GM21717 (cell line): ENCODE data around the gene E2F1.

Experiments used
- ATAC-seq: cut with Tn5 transposase; IDR thresholded peaks from one replicate; pipeline ENCODE4 v1.9.1; 2021; ENCODE audit warnings: mild to moderate bottlenecking, moderate library complexity; ENCODE audit not compliant: unreplicated experiment

The E2F1 gene

GRCh38 chr20:33673114-33673409 is 13.1 kb downstream of the E2F1 start:
- no peak for ATAC-seq

- no peak for ATAC-seq
These were observed 13.6 kb downstream of the E2F1 start for GRCh38 chr20:33672426-33673113.

GRCh38 chr20:33671573-33672288 is 14.5 kb downstream of the E2F1 start:
- no peak for ATAC-seq

DNA sequence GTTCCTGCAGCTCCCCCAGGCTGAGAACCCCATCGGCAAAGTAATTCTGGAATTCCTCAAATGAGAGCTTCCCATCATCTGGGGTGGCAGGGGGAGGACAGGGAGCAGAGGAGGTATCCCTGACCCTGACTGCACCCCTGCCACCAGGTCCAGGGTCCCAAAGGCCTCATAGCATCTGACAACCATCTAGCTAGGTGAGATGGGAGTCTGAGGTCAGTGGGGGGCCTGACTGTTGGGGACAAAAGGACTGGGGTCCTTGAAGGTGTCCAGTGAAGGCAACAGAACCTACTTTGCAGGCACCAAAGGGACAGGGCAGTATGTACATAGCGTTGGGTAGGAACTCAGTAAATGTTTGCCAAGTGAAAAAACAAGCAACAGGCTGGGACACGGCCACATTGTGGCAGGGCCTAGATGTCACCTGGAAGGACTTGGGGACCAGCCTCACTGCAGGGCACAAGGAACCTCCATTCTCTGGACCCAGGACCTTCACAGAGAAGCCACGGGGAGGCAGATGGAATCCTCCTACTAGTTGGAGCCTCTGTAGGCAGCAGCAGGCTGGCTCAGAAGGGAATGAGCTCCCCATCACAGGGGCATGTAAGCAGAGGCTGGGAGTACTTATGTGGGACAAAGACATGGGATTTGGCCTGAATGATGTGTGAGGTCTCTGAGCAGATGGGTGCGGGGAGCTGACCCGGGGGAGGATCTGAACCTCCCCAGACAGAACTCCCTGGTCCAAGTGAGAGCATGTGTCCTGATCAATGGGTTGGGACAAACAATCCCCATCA is 15.3 kb downstream of the E2F1 start:
- no peak for ATAC-seq

GRCh38 chr20:33669873-33670640 is 16.1 kb downstream of the E2F1 start:
- ATAC-seq = no peak

DNA sequence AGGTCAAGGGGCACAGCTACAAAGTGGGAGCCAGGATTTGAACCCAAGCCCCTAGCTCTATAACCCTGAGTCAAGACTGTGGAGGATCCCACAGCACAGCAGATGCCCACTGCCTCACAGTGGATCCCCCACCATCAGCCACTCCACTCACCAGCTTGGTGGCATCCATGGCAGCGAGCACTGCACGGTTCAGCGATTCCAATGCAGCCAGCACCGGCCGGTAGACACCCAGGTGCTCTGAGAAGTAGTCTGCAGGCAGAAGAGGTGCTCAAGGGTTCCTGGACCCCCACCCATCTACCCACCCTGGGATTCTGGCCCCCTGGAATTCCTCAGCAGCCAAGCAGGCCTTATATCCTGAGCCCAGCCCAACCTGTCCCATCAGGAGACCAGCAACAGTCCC is 17.0 kb downstream of the E2F1 start:
- no peak for ATAC-seq

- no peak for ATAC-seq
These were observed 17.6 kb downstream of the E2F1 start for GRCh38 chr20:33668466-33669155.

GRCh38 chr20:33667676-33668465 is 18.3 kb downstream of the E2F1 start:
- ATAC-seq = no peak

DNA sequence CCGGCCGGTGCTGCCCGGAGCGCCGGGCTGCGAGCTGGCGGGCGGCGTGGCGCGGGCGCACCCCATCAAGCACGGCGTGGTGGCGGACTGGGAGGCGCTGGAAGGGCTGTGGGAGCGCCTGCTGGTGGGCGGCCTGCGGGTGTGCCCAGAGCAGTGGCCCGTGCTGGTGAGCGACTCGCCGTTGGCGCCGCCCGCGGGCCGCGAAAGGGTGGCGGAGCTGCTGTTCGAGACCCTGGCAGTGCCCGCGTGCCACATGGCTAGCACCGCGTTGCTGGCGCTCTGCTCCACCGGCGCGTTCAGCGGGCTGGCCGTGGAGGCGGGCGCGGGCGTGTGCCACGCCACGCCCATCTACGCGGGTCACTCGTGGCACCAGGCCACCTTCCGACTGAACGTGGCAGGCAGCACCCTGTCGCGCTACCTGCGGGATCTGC is 18.9 kb downstream of the E2F1 start:
- ATAC-seq = no peak

DNA sequence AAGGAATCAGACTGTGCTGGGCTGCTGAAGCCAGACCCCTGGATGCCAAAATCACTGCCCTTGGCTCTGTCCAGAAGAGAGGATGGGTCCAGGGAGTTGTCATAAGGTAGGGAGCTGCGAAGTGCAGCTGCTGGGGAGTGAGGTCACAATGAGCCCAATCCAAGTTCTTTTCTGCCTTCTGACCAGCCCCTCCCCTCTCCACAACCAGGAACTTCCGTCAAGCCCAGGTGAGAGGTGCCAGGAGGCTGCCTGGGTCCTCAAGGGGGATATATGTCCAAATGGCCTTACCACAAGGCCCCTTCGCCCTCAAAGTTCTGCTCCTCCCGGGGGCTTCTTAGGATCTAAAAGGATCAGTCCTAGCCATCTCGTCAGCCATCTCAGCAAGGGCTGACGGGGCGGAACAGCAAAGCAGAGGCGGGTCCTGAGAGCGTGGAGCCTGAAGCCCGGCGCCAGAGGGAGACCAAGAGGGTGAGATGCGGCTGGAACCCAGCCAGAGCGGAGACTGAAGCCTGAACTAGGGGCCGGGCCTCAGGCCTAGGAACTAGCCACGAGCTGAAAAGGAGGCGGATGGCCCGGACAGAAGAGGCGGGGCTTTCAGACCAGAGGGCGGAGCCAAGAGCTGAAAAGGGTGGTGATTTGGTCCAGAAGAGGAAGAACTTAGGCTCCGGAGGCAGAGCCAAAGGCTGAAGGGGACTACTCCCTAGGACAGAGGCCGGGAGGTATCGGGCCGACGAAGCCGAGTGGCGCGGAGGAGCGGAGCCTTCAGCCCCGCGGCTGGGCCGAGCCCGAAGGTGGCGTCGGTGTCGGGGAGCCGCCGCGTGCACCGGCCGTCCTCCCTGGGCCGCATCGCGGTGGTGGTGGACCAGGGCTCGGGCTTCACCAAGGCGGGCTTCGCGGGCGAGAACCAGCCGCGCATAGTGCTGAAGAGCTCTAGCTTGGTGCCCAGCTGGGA is 19.6 kb downstream of the E2F1 start, which contains the start of gene ACTL10:
TSS of gene ACTL10 (plus strand) at position 651 of the 952 bp plus-strand sequence. CDS start 555 bp downstream, outside the sequence.
- ATAC-seq = peak; percentile 36

GRCh38 chr20:33664762-33665144 is 21.4 kb downstream of the E2F1 start:
- no peak for ATAC-seq

DNA sequence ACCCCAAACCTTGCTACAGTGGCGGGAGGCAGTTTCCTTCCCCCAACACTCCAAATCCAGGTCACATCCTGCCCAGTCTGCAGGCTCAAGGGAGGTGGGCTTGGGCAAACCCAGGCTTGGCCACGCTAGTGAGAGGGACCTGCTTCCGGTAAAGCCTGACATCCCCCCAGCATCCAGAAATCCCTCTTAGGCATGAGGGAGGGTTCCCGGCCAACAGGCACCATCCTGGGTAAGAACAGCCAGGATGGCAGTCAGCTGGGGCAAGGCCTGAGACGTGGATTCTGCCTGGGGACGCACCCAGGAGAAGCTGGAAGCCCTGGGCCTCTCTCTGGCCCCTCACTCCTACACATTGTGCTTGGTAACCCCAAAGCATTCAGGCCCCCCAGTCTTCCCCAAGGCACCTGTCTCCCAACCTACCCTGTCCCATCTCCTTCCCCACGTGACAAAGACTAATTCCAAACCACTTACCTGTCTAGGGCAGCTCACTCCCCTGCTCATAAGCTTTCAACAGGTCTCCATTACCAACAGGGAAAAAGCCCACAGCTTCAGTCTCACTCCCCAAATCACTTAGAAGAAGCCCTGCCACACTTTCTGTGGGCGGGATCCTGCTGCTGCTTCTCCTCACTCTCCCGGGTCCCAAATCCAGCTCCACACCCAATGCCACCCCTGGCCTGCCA is 22.0 kb downstream of the E2F1 start:
- no peak for ATAC-seq

DNA sequence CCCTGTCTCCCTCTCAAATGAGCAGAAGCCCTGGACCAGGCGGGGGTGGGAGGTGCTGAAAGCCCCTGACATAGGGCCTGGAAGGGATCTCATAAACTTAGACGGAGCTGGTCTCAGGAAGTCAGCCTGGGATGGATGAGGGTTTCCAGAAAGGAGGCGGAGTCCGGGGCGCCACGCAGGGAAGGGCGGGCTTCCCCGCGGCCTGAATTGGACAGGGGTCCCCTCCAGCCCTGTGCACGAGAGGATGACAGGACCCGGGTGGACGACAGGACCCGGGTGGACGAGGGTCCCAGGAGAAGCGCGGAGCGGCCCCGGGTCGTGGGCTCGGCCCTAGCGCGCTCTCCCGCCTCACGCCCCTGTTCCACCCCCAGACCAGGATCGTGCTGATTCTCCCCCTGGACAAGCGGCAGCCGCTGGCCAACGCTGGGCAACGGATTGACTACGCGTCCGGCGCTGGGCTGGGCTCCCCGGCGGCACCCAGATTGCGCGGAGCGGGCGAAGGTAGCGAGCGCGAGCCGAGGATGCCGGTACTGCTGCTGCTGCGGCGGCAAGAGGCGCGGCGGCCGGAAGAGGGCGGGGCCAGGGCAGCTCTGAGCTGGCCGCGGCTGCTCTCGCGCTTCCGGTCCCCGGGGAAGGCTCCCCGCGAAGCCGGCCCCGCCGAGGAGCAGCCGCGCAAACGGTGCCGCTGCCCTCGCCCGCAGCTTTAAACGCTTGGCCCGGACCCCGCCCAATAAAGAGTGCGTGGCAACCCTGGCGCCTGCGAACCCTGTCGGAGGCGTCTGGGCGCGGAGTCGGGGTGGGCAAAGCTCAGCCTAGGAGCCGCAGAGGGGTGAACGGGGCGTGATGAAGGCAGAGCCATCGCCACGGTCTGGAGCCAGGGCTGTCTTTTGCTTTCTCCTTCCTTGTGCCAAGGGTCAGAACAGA is 22.8 kb downstream of the E2F1 start:
- peak; percentile 62 for ATAC-seq

DNA sequence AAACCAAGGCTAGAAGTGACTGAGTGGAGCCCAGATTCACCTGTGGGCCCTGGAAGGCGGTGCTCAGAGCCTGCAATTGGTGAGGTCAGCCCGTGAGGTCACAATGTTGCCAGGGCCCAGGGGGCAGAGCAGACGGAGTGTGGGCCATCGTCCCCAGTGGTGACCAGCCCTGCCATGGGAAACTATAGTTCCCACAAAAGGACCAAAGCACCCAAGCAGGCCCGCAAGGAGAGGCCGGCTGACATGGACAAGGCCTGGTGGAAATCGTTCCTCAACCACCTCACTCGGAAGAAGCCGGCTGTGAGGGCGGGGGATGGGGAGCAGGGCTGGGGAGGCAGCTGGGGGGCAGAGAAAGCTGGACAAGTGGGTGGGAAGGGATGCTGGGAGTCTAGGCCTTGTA is 24.0 kb downstream of the E2F1 start, which contains the start of gene C20orf144:
TSS of gene C20orf144 (plus strand) at position 156 of the 400 bp plus-strand sequence. CDS start at position 175, 19 bp downstream.
- ATAC-seq = no peak

GRCh38 chr20:33660685-33661058 is 25.5 kb downstream of the E2F1 start:
- ATAC-seq = no peak

DNA sequence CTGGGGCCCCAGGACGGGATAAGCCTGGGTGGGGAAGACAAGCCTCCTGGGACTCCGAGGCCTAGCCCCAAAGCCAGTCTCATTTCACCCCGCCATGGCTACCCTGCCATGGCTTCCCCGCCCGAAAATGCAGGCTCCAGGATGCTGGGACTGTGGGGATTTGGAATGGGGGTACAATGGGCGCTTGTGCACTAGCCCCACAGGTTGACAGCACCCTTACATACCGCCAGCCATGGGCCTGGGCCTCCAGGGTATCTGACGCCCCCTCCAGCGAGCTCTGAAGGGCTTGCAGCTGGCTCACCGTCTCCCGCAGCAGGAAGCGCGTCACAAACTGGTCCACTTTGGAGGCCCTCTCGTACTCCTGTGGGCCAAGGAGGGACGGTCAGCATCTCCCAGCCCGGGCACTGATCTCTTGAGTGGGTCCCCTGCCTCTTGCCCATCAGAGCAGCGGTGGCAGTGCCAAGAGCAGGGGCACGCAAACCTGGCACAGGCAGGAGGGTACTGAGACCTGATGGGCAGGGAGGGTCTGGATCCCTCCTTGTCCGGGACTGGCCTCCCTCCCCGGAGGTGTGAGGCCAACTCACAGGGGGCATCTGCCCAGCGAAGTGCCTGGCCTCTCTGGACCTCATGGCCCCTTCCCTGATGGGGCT is 26.0 kb downstream of the E2F1 start:
- ATAC-seq = no peak
